Dendritic cell treated with granulocyte-macrophage colony-stimulating factor and Interleukin-4, amounts not matched to agents 40 ng/mL and 50 ng/mL, for 4 days (primary cell): ENCODE results near the gene RSAD1.

ENCODE experiments used
- H3K27ac Mint-ChIP-seq: one replicate; pipeline ENCODE4 v1.8.0; 2022; ENCODE audit warnings: mild to moderate bottlenecking, mixed read lengths
- H3K27me3 Mint-ChIP-seq: one replicate; pipeline ENCODE4 v1.8.0; 2022; ENCODE audit warnings: mild to moderate bottlenecking, mixed read lengths
- H3K36me3 Mint-ChIP-seq: one replicate; pipeline ENCODE4 v1.8.0; 2022; ENCODE audit warnings: low read depth, mixed read lengths
- H3K4me1 Mint-ChIP-seq: one replicate; pipeline ENCODE4 v1.8.0; 2022; ENCODE audit warnings: low read depth, mixed read lengths
- H3K4me3 Mint-ChIP-seq: one replicate; pipeline ENCODE4 v1.8.0; 2022; ENCODE audit warnings: mild to moderate bottlenecking, moderate library complexity, mixed read lengths
- H3K9me3 Mint-ChIP-seq: one replicate; pipeline ENCODE4 v1.8.0; 2022; ENCODE audit warnings: mixed read lengths
- intact Hi-C: fragments of 100-400 bp; cut with micrococcal nuclease; formaldehyde crosslinking; loops from one replicate; pipeline ENCODE4 v1.15.0; 2022

The RSAD1 gene

GRCh38 chr17:50502301-50502990 lies 23.8 kb downstream of the RSAD1 start:
- no peak overlapping the region for H3K27ac Mint-ChIP-seq
- no peaks in the 10 kb centered on the region for H3K36me3 Mint-ChIP-seq
- H3K27me3 Mint-ChIP-seq, result peaks cover 11% of the 10 kb centered on the region
- peaks cover 21% of the 10 kb centered on the region for H3K4me1 Mint-ChIP-seq
- intact Hi-C loops, result no loop called here
- H3K9me3 Mint-ChIP-seq, result no peaks in the 10 kb centered on the region
- H3K4me3 Mint-ChIP-seq, result no peak overlapping the region

GRCh38 chr17:50505591-50506130 lies 27.0 kb downstream of the RSAD1 start:
- peak overlapping the region; percentile 33 for H3K27ac Mint-ChIP-seq
- no peak overlapping the region for H3K4me3 Mint-ChIP-seq
- peaks cover 18% of the 10 kb centered on the region for H3K27me3 Mint-ChIP-seq
- intact Hi-C loops, result no loop called here
- H3K9me3 Mint-ChIP-seq, result no peaks in the 10 kb centered on the region
- peaks cover 32% of the 10 kb centered on the region for H3K4me1 Mint-ChIP-seq
- no peaks in the 10 kb centered on the region for H3K36me3 Mint-ChIP-seq

GRCh38 chr17:50506298-50506697 lies 27.6 kb downstream of the RSAD1 start:
- Mint-ChIP-seq H3K27me3 (peaks cover 18% of the 10 kb centered on the region), H3K4me3 (no peak overlapping the region), H3K9me3 (no peaks in the 10 kb centered on the region), H3K36me3 (no peaks in the 10 kb centered on the region), H3K4me1 (peaks cover 32% of the 10 kb centered on the region), H3K27ac (peak overlapping the region; percentile 33)
- intact Hi-C loops, result no loop called here

- H3K36me3 Mint-ChIP-seq, result no peaks in the 10 kb centered on the region
- peak within 1 kb of the TSS; percentile 28 for H3K27ac Mint-ChIP-seq
- peaks cover 19% of the 10 kb centered on the region for H3K27me3 Mint-ChIP-seq
- peak within 1 kb of the TSS; percentile 73 for H3K4me3 Mint-ChIP-seq
- intact Hi-C loops, result no loop called here
- no peaks in the 10 kb centered on the region for H3K9me3 Mint-ChIP-seq
- H3K4me1 Mint-ChIP-seq, result peaks cover 32% of the 10 kb centered on the region
Observed at GRCh38 chr17:50507871-50508572, 29.4 kb downstream of the RSAD1 start, which contains the start of gene MYCBPAP. Gene MYCBPAP, plus strand, starts transcription at chr17:50508439. Its CDS starts 236 bp downstream, at chr17:50508675.

GRCh38 chr17:50508573-50509460 lies 30.2 kb downstream of the RSAD1 start:
- peaks cover 28% of the 10 kb centered on the region for H3K4me1 Mint-ChIP-seq
- peak overlapping the region; percentile 73 for H3K4me3 Mint-ChIP-seq
- intact Hi-C loops, result no loop called here
- H3K27me3 Mint-ChIP-seq, result peaks cover 15% of the 10 kb centered on the region
- H3K27ac Mint-ChIP-seq, result peak overlapping the region; percentile 28
- no peaks in the 10 kb centered on the region for H3K36me3 Mint-ChIP-seq
- no peaks in the 10 kb centered on the region for H3K9me3 Mint-ChIP-seq

- intact Hi-C loops, result no loop called here
- peaks cover 18% of the 10 kb centered on the region for H3K4me1 Mint-ChIP-seq
- no peak overlapping the region for H3K4me3 Mint-ChIP-seq
Observed at GRCh38 chr17:50511058-50511457, 32.4 kb downstream of the RSAD1 start.

GRCh38 chr17:50513495-50513894 lies 34.8 kb downstream of the RSAD1 start:
- intact Hi-C loops, result no loop called here
- Mint-ChIP-seq H3K4me3 (no peak overlapping the region), H3K9me3 (no peaks in the 10 kb centered on the region), H3K27ac (no peak overlapping the region), H3K27me3 (peaks cover 10% of the 10 kb centered on the region), H3K4me1 (peaks cover 11% of the 10 kb centered on the region), H3K36me3 (no peaks in the 10 kb centered on the region)

More at GRCh38 chr17:50511058-50511457, 32.4 kb downstream of the RSAD1 start:
- Mint-ChIP-seq H3K36me3 (no peaks in the 10 kb centered on the region), H3K9me3 (no peaks in the 10 kb centered on the region), H3K27me3 (peaks cover 15% of the 10 kb centered on the region), H3K27ac (no peak overlapping the region)

- intact Hi-C loops, result no loop called here
- H3K9me3 Mint-ChIP-seq, result no peaks in the 10 kb centered on the region
- no peak overlapping the region for H3K4me3 Mint-ChIP-seq
- no peak overlapping the region for H3K27ac Mint-ChIP-seq
- H3K36me3 Mint-ChIP-seq, result no peaks in the 10 kb centered on the region
- H3K4me1 Mint-ChIP-seq, result peaks cover 5% of the 10 kb centered on the region
- peaks cover 6% of the 10 kb centered on the region for H3K27me3 Mint-ChIP-seq
Observed at GRCh38 chr17:50514388-50514787, 35.7 kb downstream of the RSAD1 start.

GRCh38 chr17:50514936-50515702 lies 36.5 kb downstream of the RSAD1 start:
- Mint-ChIP-seq H3K27me3 (peaks cover 6% of the 10 kb centered on the region), H3K4me3 (no peak overlapping the region), H3K9me3 (no peaks in the 10 kb centered on the region), H3K27ac (no peak overlapping the region), H3K36me3 (no peaks in the 10 kb centered on the region), H3K4me1 (peaks cover 5% of the 10 kb centered on the region)
- intact Hi-C loops, result no loop called here

GRCh38 chr17:50517011-50517410 lies 38.4 kb downstream of the RSAD1 start:
- intact Hi-C loops, result no loop called here
- Mint-ChIP-seq H3K27me3 (peaks cover 5% of the 10 kb centered on the region), H3K36me3 (no peaks in the 10 kb centered on the region), H3K4me1 (peaks cover 5% of the 10 kb centered on the region), H3K27ac (no peak overlapping the region), H3K4me3 (no peak overlapping the region), H3K9me3 (no peaks in the 10 kb centered on the region)

- peaks cover 5% of the 10 kb centered on the region for H3K4me1 Mint-ChIP-seq
- no peak overlapping the region for H3K27ac Mint-ChIP-seq
- H3K36me3 Mint-ChIP-seq, result no peaks in the 10 kb centered on the region
- H3K4me3 Mint-ChIP-seq, result no peak overlapping the region
- H3K9me3 Mint-ChIP-seq, result no peaks in the 10 kb centered on the region
- peaks cover 3% of the 10 kb centered on the region for H3K27me3 Mint-ChIP-seq
- intact Hi-C loops, result no loop called here
Observed at GRCh38 chr17:50517504-50518383, 39.1 kb downstream of the RSAD1 start.

GRCh38 chr17:50518384-50519023 lies 39.8 kb downstream of the RSAD1 start:
- intact Hi-C loops, result no loop called here
- H3K27me3 Mint-ChIP-seq, result peaks cover 3% of the 10 kb centered on the region
- H3K36me3 Mint-ChIP-seq, result no peaks in the 10 kb centered on the region
- H3K4me1 Mint-ChIP-seq, result peaks cover 5% of the 10 kb centered on the region
- H3K9me3 Mint-ChIP-seq, result no peaks in the 10 kb centered on the region
- no peak overlapping the region for H3K4me3 Mint-ChIP-seq
- no peak overlapping the region for H3K27ac Mint-ChIP-seq
